Right atrium auricular region (tissue), 2 donors: ENCODE data around the gene FOXO1. TPM values are rescaled to one million over a fixed set of nuclear protein-coding genes. Genes with fewer than 3 reads are reported as not detected.

Experiments
- DNase-seq: peaks from one replicate; pipeline ENCODE4 v3.0.0-alpha.2; 2019; ENCODE audit warnings: low spot score
- H3K27ac ChIP-seq, 2 donors: fragments of 200-600 bp; sonication (generic); 1 replicate in 1 of 2; 2 replicates in 1 of 2; pipeline ENCODE4 v1.5.1; 2016 to 2019
- H3K27me3 ChIP-seq, 2 donors: fragments of 200-600 bp; sonication (generic); one replicate each; pipeline versions ENCODE4 v1.5.1 to v1.6.0; 2017 to 2019
- H3K36me3 ChIP-seq: fragments of 200-600 bp; sonication (generic); one replicate; pipeline ENCODE4 v1.5.1; 2016
- H3K4me1 ChIP-seq, 2 donors: fragments of 200-600 bp; sonication (generic); one replicate each; pipeline versions ENCODE4 v1.5.1 to v1.6.0; 2017 to 2019
- H3K4me3 ChIP-seq, 2 donors: fragments of 200-600 bp; sonication (generic); 1 replicate in 1 of 2; 2 replicates in 1 of 2; pipeline ENCODE4 v1.5.1; 2017 to 2019; ENCODE audit warnings: mild to moderate bottlenecking in 1 of 2, moderate library complexity in 1 of 2
- H3K9me3 ChIP-seq, 2 donors: fragments of 200-600 bp; sonication (generic); one replicate each; pipeline ENCODE4 v1.5.1; 2019
- total RNA-seq, 2 donors: library from RNA; depleted of rRNA; stranded (reverse); fragments of >200 nt; gene quantifications; one replicate each; pipeline ENCODE4 v1.1.0, GENCODE V29; 2016
- TF ChIP-seq, protein P1 (sequence below), 2 donors: fragments of 200-600 bp; sonication (generic); IDR thresholded peaks; one replicate each; pipeline ENCODE4 v1.5.1; 2019; ENCODE audit warnings: antibody characterized with exemption in 2 of 2

FOXO1 gene
- total RNA-seq, 2 donors from 2014 or later, result 17.3 to 32.7 TPM

DNA sequence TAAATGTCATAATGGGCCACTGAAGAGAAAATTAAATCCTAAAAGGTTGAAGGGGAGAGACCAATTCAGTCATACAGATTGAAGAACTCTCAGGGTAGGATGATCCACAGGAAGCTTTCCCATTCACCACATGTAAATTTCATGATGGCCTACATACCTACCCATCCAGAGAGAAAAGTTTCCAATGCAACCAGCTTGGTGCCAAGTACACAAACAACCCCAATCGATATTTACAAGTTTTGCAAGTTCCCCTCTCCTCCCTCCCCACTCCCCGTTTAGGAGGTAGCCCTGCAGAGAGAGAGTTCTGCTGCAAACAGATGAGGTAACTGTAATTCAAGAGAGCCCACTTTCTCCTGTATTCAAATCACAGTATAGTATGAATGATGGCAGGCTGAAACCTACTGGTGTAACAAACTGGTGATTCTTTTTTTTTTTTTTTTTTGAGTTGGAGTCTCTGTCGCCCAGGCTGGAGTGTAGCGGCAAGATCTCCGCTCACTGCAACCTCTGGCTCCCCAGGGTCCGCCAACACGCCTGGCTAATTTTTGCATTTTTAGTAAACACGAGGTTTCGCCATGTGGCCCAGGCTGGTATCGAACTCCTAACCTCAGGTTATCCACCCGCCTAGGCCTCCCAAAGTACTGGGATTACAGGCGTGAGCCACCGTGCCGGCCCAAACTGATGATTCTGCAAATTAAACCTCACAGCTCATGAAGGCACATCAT, 14.4 kb downstream of the FOXO1 start:
- no peak overlapping the region for H3K27ac ChIP-seq
- H3K36me3 ChIP-seq, result no peaks in the 10 kb centered on the region
- no peak overlapping the region for H3K4me3 ChIP-seq
- no peak for DNase-seq
- H3K9me3 ChIP-seq, result no peaks in the 10 kb centered on the region
- TF ChIP-seq, protein P1, sequence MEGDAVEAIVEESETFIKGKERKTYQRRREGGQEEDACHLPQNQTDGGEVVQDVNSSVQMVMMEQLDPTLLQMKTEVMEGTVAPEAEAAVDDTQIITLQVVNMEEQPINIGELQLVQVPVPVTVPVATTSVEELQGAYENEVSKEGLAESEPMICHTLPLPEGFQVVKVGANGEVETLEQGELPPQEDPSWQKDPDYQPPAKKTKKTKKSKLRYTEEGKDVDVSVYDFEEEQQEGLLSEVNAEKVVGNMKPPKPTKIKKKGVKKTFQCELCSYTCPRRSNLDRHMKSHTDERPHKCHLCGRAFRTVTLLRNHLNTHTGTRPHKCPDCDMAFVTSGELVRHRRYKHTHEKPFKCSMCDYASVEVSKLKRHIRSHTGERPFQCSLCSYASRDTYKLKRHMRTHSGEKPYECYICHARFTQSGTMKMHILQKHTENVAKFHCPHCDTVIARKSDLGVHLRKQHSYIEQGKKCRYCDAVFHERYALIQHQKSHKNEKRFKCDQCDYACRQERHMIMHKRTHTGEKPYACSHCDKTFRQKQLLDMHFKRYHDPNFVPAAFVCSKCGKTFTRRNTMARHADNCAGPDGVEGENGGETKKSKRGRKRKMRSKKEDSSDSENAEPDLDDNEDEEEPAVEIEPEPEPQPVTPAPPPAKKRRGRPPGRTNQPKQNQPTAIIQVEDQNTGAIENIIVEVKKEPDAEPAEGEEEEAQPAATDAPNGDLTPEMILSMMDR (IDR thresholded peaks at IDR 0.05), result no peak
- H3K27me3 ChIP-seq, result no peaks in the 10 kb centered on the region
- H3K4me1 ChIP-seq, result peaks cover 0 to 56% of the 10 kb centered on the region in 2 donors

DNA sequence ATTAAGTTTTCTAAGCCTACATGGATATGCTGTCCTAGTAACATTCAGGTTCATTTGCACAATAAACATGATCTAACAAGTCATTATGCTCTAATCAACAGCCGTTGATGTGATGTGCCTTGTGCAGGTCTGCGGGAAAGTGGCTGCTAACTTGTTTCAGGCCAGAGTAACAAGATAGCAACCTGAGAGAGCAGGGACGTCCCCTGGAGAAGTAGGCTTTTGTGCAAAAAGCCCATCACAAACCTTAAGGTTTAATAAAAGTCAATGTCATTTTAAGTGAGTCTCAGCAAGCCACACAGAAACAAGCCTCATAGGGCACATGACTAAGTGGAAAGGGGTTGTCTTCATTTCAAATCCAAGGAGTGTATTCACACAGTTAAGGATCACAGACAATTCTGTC, 17.6 kb downstream of the FOXO1 start:
- H3K4me3 ChIP-seq, result no peak overlapping the region

DNA sequence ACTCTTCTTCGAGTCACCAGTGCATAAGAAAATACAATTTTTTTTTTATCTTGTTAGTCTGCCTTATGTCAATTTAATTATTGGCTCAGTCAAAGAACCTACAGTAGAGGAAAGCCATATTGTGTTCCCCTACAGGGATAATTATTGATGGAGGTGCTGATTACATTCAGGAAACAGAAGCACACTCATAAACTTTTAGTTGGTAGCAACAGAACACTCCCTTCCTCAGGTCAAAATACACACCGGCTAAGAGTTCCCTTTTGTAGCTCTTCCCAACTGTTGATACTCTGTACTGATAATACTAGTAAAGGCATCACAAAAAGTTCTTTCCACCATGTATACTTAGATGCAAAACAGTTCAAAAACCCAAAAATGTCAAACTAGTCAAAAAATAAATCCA, 18.4 kb downstream of the FOXO1 start:
- no peaks in the 10 kb centered on the region for H3K36me3 ChIP-seq
- peaks cover 0 to 53% of the 10 kb centered on the region in 2 donors for H3K4me1 ChIP-seq
- no peak overlapping the region for H3K4me3 ChIP-seq
- DNase-seq, result no peak
- H3K27ac ChIP-seq, result no peak overlapping the region
- H3K27me3 ChIP-seq, result no peaks in the 10 kb centered on the region
- H3K9me3 ChIP-seq, result no peaks in the 10 kb centered on the region
- TF ChIP-seq, protein P1 (IDR thresholded peaks at IDR 0.05), result no peak

More for the DNA sequence above, 17.6 kb downstream of the FOXO1 start:
- TF ChIP-seq, protein P1 (IDR thresholded peaks at IDR 0.05), result no peak
- peaks cover 0 to 61% of the 10 kb centered on the region in 2 donors for H3K4me1 ChIP-seq
- H3K36me3 ChIP-seq, result no peaks in the 10 kb centered on the region
- DNase-seq, result no peak
- no peaks in the 10 kb centered on the region for H3K27me3 ChIP-seq
- H3K27ac ChIP-seq, result no peak overlapping the region
- H3K9me3 ChIP-seq, result no peaks in the 10 kb centered on the region

DNA sequence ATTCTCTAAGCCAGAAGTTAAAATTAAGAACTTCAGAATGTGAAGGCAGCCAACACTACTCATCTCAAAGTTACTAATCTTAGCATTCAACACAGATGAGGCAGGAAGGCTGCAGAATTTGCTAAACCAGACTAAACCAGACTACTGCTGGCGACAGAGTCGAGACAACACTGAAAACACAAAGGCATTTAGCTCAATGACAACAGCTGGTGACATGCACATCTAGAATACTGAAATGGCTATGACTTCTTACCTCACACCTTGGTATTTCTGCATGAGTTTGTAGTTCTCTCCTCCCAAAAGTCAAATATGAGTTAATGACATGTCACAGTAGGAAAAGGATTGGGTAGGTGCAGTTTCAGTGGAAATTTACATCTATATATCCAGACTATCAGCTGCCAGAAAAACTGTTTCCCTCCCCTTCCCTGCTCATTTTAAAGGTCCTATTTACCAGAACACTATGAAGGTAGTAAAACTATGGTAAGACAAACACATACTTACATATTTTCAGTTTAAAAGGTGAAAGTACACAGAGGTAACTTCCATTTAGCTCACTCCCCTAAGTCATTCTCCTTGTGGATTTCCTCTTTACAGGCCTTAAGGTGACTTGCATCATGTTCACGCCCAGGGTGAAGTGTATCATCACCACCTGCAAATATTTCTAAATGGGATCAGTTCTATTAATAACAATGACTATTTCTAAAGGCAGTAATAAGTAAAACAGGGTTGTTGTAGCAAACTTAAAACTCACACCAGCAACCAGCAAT, 21.4 kb downstream of the FOXO1 start:
- Histone ChIP-seq H3K4me1 (peaks cover 0 to 58% of the 10 kb centered on the region in 2 donors), H3K9me3 (no peaks in the 10 kb centered on the region), H3K27me3 (no peaks in the 10 kb centered on the region), H3K4me3 (no peak overlapping the region), H3K36me3 (no peaks in the 10 kb centered on the region), H3K27ac (peak overlapping the region in 1 of 2 donors; percentile 36)
- TF ChIP-seq, protein P1 (IDR thresholded peaks at IDR 0.05), result no peak
- DNase-seq, result no peak

DNA sequence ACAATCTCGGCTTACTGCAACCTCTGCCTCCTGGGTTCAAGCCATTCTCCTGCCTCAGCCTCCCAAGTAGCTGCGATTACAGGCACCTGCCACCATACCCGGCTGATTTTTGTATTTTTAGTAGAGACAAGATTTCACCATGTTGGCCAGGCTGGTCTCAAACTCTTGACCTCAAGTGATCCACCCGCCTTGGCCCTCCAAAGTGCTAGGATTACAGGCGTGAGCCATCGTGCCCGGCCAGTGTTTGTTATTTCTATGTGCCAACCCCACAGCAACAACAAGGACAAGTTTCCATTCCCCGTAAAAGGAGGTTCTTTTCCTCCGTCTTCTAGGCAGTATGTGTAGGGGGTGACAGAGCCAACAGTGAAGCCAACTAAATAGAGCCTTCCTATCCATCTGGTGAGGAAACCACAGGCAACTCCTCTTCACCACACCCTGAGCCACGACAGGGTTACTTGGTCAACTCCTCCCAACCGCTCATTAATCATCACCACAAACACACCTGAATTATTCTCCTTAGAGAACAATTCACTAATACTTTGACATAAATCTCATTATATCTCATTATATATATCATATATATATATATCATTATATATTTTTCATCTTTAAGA, 25.5 kb downstream of the FOXO1 start:
- Histone ChIP-seq H3K27ac (no peak overlapping the region), H3K4me3 (no peak overlapping the region), H3K9me3 (no peaks in the 10 kb centered on the region), H3K36me3 (no peaks in the 10 kb centered on the region), H3K27me3 (no peaks in the 10 kb centered on the region), H3K4me1 (peaks cover 0 to 58% of the 10 kb centered on the region in 2 donors)
- TF ChIP-seq, protein P1 (IDR thresholded peaks at IDR 0.05), result no peak
- no peak for DNase-seq
